IPS-NIHi11 (cell line): ENCODE results near the gene PTPN14.

Source experiments
- DNase-seq: peaks from one replicate; pipeline ENCODE4 v3.0.0; 2012; ENCODE audit warnings: mixed read lengths, low spot score

Gene PTPN14

GRCh38 chr1:214425716-214426425, 125.5 kb downstream of the PTPN14 start:
- DNase-seq, result no peak

DNA sequence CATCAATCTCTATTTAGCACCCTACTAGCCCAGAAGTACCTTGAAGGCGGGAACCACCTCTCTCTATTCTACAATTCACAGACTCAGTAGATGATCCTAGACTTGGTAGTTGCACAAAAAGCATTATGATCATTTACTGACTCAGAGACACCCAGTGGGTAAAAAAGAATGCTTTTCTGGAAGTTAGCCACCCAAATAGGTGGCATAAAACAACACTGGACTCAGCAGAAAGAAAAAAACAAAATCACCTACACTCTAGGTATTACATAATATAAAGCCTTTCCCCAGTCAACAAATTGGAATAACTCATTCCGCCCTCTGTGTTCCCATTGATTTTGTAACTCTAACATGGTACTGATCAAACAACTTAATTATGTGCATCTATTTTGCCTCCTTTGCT, 126.3 kb downstream of the PTPN14 start:
- no peak for DNase-seq

DNA sequence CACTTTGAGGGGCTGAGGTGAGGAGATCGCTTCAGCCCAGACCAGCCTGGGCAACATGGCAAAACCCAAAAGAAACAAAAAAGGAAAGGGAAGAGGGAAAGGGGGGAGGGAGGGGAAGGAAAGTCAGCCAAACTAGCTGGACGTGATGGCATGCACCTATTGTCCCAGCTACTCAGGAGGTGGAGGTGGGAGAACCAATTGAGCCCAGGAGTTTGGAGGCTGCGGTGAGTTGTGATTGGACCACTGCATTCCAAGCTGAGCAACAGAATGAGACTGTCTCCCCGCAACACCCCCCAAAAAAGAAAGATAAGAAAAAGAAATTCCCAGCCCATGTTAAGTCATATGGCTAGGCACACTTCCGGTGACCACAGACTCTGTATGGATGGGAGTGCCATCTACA, 128.4 kb downstream of the PTPN14 start:
- no peak for DNase-seq

DNA sequence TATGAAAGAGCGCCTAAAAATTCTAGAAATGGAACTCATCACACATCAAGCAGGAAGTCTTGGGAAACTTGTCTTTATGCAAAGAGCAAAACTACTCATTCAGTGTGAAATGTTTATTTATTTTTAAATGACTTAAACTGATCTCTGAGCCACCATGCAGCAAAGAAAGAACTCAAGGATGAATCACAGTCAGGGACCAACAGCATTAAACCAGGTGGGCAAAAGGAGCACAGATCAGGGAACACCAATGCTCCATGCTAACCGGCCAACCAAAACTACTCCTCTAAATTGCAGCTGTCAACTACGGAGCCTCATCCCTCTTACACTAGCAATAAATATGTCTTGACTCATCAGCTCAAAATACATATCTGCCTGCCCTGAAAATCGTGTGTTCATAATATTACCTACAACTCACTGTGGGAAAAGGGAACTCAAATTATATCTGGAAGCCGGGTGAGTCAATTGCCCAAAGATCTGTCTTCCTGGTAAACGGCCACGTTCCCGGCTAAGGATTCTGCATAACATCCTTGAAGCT, 129.2 kb downstream of the PTPN14 start:
- no peak for DNase-seq

DNA sequence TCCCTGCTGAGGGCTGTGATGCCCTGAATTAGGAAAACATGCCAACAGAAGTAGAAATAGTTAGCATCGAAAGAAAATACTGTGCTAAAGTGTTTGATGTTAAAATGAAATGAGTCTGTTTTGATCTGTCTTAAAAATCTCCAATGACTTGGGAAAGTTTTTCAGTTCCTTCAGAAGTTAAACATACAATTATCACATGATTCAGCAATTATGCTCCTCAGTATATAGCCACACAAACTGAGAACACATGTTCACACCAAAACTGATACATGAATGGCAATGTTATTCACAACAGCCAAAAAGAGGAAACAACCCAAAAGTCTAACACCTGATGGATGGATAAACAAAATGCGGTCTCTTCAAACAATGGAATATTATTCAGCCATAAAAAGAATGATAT, 130.6 kb downstream of the PTPN14 start:
- no peak for DNase-seq

DNA sequence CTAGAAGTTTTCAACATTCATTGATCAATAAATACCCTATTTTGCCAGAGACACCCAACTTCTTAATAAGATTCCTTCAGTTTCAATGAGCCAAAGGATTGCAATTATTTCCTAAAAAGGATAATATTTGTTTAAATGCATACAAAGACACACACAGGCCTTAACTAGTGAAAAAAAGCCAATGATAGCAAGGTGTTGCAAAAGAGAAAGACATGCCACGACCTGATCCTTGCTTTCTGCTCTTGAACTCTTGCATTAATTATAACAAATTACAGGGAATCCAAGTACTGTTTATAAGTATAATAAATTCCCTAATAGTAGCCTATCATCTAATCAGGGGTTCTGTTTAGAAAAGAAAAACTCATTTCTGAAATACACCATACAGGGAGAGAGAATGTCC, 131.1 kb downstream of the PTPN14 start:
- no peak for DNase-seq

GRCh38 chr1:214419650-214420049, 131.8 kb downstream of the PTPN14 start:
- peak; percentile 20 for DNase-seq

GRCh38 chr1:214418391-214418790, 133.0 kb downstream of the PTPN14 start:
- no peak for DNase-seq

DNA sequence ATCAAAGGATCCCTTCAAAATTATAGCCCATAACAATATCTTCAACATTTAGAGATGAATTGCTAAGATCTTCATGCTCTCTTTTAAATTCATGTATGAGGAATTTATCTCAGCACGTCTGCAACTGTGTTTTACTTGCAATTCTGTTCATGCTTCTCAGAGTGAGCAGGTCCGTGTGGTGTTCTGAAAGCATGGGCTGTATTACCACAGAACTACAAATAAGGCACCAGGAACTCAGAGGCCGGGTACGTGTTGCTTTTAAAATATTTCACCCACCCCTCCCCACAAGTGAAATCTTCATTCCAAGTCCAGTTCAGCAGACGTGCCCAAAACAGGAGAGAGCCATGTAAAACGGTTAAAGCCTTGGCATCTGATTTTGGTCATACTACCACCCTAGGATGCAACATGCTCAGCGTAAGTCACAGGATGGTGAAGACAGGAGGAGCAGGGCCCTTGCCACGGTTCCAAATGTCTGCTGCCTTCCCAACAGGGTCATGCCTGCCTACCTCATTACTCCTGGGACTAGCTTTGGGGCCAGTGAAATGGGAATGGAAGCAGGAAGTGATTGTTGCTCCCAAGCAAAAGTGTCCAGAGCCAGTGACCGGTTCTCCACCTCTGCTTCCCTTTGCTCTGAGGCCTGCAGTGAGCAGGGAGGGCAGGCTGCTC, 133.7 kb downstream of the PTPN14 start:
- DNase-seq, result no peak

GRCh38 chr1:214416858-214417257, 134.5 kb downstream of the PTPN14 start:
- no peak for DNase-seq

- DNase-seq, result no peak
These were observed 135.0 kb downstream of the PTPN14 start for GRCh38 chr1:214416417-214416816.

DNA sequence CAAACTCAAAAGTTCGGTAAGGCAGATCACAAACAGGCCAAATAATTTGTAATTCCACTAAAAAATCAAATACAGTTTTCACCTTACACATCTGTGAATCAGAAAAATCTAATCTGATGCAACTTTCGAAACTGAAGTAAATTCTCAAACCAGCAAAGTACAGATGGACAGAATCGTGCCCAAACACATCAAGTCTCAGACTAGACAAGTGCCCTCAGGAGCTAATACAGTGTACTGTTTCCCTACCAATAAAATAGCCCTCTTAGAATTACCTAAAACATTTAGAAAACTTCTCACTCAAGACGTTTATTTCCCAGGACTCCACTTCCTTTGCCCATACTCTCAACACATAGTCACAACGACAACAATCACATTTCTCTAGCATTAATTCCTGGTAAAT, 136.3 kb downstream of the PTPN14 start:
- DNase-seq, result no peak

DNA sequence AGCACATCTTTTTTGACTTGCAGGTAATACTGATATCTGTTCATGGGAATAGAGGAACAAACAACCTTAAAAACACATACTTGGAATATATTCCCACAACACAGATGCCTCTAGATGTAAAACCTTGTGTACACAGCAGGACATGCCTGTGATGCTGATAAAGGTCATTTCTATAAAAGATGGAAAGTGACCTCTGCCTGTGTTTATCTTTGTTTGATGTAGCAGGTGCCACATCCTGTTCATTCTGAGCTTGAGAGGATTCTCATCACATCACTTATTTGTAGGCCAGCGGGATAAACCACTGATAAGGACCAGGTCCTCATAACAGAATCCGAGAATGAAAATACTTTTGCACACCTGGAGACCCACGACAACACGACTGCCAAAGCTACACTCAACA, 136.7 kb downstream of the PTPN14 start:
- no peak for DNase-seq

GRCh38 chr1:214413315-214413714, 138.1 kb downstream of the PTPN14 start:
- no peak for DNase-seq

DNA sequence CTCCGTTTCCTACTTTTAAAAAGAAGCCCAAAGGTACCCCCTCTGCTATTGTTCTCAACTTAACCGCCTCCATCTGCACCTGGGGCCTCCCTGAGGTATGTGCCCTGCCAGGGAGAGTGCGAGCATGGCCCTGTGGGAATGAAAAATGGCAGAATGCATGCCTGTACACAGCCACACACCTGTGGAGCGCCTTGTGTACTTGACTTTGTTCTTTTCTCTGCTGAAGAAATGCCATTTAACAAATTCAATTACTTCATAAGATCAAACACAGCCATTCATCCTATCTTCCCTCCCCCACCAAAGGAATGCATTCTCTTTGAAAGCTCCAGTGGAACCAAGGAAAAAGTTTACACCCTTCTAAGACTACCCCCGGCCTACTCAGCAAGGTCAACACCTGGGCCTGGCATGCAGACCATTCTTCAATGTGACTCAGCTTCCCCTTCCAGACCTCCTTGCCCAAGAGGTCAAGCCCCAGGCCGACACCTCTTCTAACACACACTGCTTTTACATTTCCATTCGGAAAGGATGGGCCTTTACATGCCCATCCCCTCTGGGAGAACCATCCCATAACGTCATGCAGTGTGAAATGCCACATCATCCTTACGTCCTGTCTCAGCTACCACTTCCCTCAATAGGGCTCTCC, 146.7 kb downstream of the PTPN14 start:
- DNase-seq, result peak; percentile 38

- DNase-seq, result no peak
These were observed 147.2 kb downstream of the PTPN14 start for GRCh38 chr1:214404154-214404553.

DNA sequence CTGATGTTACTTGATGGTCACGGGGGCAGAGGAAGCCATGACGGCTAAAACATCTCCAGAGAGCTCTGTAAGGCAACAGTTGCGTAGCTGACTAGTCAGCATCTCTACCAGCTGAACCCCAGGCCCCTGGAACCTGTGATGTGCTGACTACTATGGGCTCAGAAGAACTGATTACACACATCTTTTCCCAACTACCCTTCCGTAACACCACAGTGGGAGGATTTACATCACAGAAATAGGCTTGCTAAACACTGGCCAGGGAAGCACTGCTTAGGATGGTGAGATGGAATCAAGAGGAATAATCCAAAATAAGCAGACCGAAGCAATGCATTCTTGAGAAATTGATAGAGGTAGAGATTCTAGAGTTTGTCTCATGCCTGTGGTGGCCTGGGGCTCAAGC, 148.0 kb downstream of the PTPN14 start:
- no peak for DNase-seq

GRCh38 chr1:214402613-214403083, 148.8 kb downstream of the PTPN14 start:
- DNase-seq, result no peak

- DNase-seq, result no peak
These were observed 149.7 kb downstream of the PTPN14 start for GRCh38 chr1:214401666-214402065.

GRCh38 chr1:214400131-214400530, 151.3 kb downstream of the PTPN14 start:
- no peak for DNase-seq

DNA sequence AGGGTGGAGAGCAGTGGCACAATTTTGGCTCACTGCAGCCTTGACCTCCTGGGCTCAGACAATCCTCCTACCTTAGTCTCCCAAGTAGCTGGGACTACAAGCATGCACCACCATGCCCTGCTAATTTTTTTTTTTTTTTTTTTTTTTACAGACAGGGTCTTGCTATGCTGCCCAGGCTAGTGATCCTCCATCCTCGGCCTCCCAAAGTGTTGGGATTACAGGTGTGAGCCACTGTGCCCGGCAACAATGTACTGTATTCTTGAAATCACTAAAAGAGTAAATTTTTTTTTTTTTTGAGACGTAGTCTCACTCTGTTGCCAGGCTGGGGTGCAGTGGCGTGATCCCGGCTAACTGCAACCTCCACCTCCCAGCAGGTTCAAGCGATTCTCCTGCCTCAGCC, 152.9 kb downstream of the PTPN14 start:
- no peak for DNase-seq

- no peak for DNase-seq
These were observed 153.9 kb downstream of the PTPN14 start for GRCh38 chr1:214397497-214397896.

GRCh38 chr1:214396330-214396729, 155.1 kb downstream of the PTPN14 start:
- no peak for DNase-seq
